ENCODE measurements around the gene GTF2F1. TPM values are rescaled to one million over a fixed set of nuclear protein-coding genes. Genes with fewer than 3 reads are reported as not detected.

Gene GTF2F1
- total and polyA plus RNA-seq, 9 of the 15 experiments (the other 6 are each of a cell fraction or from before 2014, with no cell fraction given) = 4.7 to 75.4 (median 68.4) TPM

GRCh38 chr19:6406401-6406800 is 13.4 kb upstream of the GTF2F1 start:
- Histone ChIP-seq H3K27me3 (ENCODE audit: control insufficient read depth in 2 of 2, insufficient read depth in 2 of 2, low read length in 2 of 2) (no peaks in the 10 kb centered on the region), H3K4me2 (ENCODE audit: insufficient read depth, low read length) (no peak overlapping the region), H4K20me1 (replicated peaks; ENCODE audit: control insufficient read depth, insufficient read depth, low read length) (no peaks in the 10 kb centered on the region), H3K36me3 (ENCODE audit: control insufficient read depth, insufficient read depth, low read length) (no peaks in the 10 kb centered on the region), H3K4me3 (no peak overlapping the region), H3K79me2 (ENCODE audit: control insufficient read depth, insufficient read depth, low read length) (no peaks in the 10 kb centered on the region), H3K27ac (ENCODE audit: extremely low read depth, low read depth, low read length) (no peak overlapping the region), H3K9ac (ENCODE audit: insufficient read depth in 1 of 2, low read depth in 2 of 2, low read length in 2 of 2) (no peak overlapping the region), H2AFZ (ENCODE audit: low read depth, low read length) (no peak overlapping the region), H3K4me1 (replicated peaks in 1 of 2; ENCODE audit: control insufficient read depth in 2 of 2, insufficient read depth in 2 of 2, low read length in 2 of 2) (peaks cover 0 to 3% of the 10 kb centered on the region in 2 experiments; a peak in 1 of 5 replicates), H3K9me1 (ENCODE audit: control insufficient read depth, insufficient read depth, low read length) (no peaks in the 10 kb centered on the region), H3K9me3 (replicated peaks; ENCODE audit: control insufficient read depth, insufficient read depth, low read depth, low read length) (no peaks in the 10 kb centered on the region)
- no TSS peak for BruUV-seq (replicated peaks)
- ChIA-PET CTCF (ENCODE audit: low intra/inter-chr PET ratio) (interaction anchor here (0.6 kb wide), 1 partner anchor 56 kb away, joined by 3 read pairs; no protein-coding TSS in a partner anchor), POLR2A (no interaction called here)
- 37% methylated on average over 4 of the region's 5 CpGs for WGBS (ENCODE audit: insufficient coverage, low coverage, missing lambda C conversion rate)
- ATAC-seq = no peak
- no peak for TF ChIP-seq FOXP4 (CRISPR knock-in tag; IDR thresholded peaks at IDR 0.05; ENCODE audit: borderline replicate concordance)
- no peak for TF ChIP-seq TCF7 (IDR thresholded peaks at IDR 0.05; ENCODE audit: borderline replicate concordance)
- no peak for TF ChIP-seq SNAPC5 (CRISPR knock-in tag; IDR thresholded peaks at IDR 0.05)
- TF ChIP-seq ZNF224 (CRISPR knock-in tag; IDR thresholded peaks at IDR 0.05) = no peak
- TF ChIP-seq TGIF2 (CRISPR knock-in tag; IDR thresholded peaks at IDR 0.05) = no peak
- no peak for TF ChIP-seq CREB1 (IDR thresholded peaks at IDR 0.05)
- no peak for TF ChIP-seq CREB1 (CRISPR knock-in tag; IDR thresholded peaks at IDR 0.05)
- TF ChIP-seq ARID3B (CRISPR knock-in tag; IDR thresholded peaks at IDR 0.05; ENCODE audit: borderline replicate concordance) = no peak
- no peak for TF ChIP-seq KLF1 (tag; IDR thresholded peaks at IDR 0.05)
- no peak for DNase-seq (ENCODE audit: extremely low read depth in 1 of 4, low spot score in 3 of 4)
- intact Hi-C loops (cut with micrococcal nuclease) = no loop called here
- no peak for FAIRE-seq
- in situ Hi-C loops (cut with MboI) = no loop called here

All from K562 (cell line).